A549 (cell line): Measurements from ENCODE around the gene IL1F10. TPM values are rescaled to one million over a fixed set of nuclear protein-coding genes. Genes with fewer than 3 reads are reported as not detected.
A peak's percentile ranks its signal among the peaks of the same experiment; 100 is the strongest.
"Not testable (repeated sequence)": the region's sequence is repeated elsewhere in the genome, so short reads cannot be mapped to it uniquely, and the experiment has no call there.

Experiments used
- ATAC-seq, 2 experiments: fragments of 200-7000 bp in 1 of 2; fragments of >200 bp in 1 of 2; cut with Nextera tagmentation in 1 of 2; cut with Tn5 transposase in 1 of 2; 3 replicates each; pipeline versions ENCODE4 v1.8.0 to v1.9.1; 2018 to 2020; ENCODE audit warnings: mild to moderate bottlenecking in 1 of 2, moderate library complexity in 1 of 2
- CTCF ChIA-PET: fragments of 300-600 bp; sonication (Branson Sonifier 250); formaldehyde crosslinking; extraction: SDS; loops from one replicate; lab custom pipeline; 2021; ENCODE audit warnings: antibody characterized with exemption, inconsistent platforms; lab: Yijun Ruan, JAX
- POLR2A ChIA-PET: fragments of 350-600 bp; formaldehyde crosslinking; extraction: SDS; loops from one replicate; lab custom pipeline; 2021; ENCODE audit warnings: antibody characterized with exemption, inconsistent platforms; lab: Yijun Ruan, JAX
- DNase-seq, 2 experiments: peaks; one replicate each; pipeline versions ENCODE4 v3.0.0 to v3.0.0-alpha.2; 2011 to 2016; ENCODE audit warnings: low read depth in 1 of 2, low spot score in 1 of 2
- FAIRE-seq: peaks from 2 replicates; lab custom pipeline; 2011; peaks lifted over from hg19 to GRCh38; lab: Jason Lieb, UNC
- H3K27ac ChIP-seq, 2 experiments: fragments of >200 bp; sonication (Bioruptor Twin); formaldehyde crosslinking; 3 replicates each; pipeline ENCODE4 v1.5.1; 2016 to 2017
- H3K4me1 ChIP-seq: fragments of >200 bp; sonication (Bioruptor Twin); formaldehyde crosslinking; 3 replicates; pipeline ENCODE4 v1.6.1; 2016
- H3K4me2 ChIP-seq: fragments of >200 bp; sonication (Bioruptor Twin); formaldehyde crosslinking; 3 replicates; pipeline ENCODE4 v1.6.1; 2016
- H3K4me3 ChIP-seq: fragments of >200 bp; sonication (Bioruptor Twin); formaldehyde crosslinking; 3 replicates; pipeline ENCODE4 v1.5.1; 2016
- H3K9me3 ChIP-seq: fragments of >200 bp; sonication (Bioruptor Twin); formaldehyde crosslinking; 3 replicates; pipeline ENCODE4 v1.6.1; 2016
- BHLHE40 ChIP-seq: IDR thresholded peaks from 2 replicates; pipeline ENCODE4 v1.6.1; 2012; ENCODE audit warnings: low read depth, low read length, inconsistent platforms
- CHD2 ChIP-seq: fragments of 150-350 bp; IDR thresholded peaks from 2 replicates; pipeline ENCODE4 v1.6.1; 2014; ENCODE audit warnings: low read length; ENCODE audit not compliant: partially characterized antibody
- CTCF ChIP-seq: fragments of >200 bp; sonication (Bioruptor Twin); formaldehyde crosslinking; IDR thresholded peaks from 3 replicates; pipeline ENCODE4 v1.5.1; 2016
- EHMT2 ChIP-seq: fragments of 200-600 bp; sonication (generic); IDR thresholded peaks from 2 replicates; pipeline ENCODE4 v1.6.1; 2016; ENCODE audit warnings: antibody characterized with exemption, low read depth, mild to moderate bottlenecking, moderate library complexity
- GATA3 ChIP-seq: IDR thresholded peaks from 2 replicates; pipeline ENCODE4 v1.6.1; 2012; ENCODE audit warnings: borderline replicate concordance
- HDAC2 ChIP-seq: fragments of 200-600 bp; sonication (generic); IDR thresholded peaks from 2 replicates; pipeline ENCODE4 v1.6.1; 2016
- HEYL ChIP-seq: fragments of 250-450 bp; sonication (Bioruptor Pico); IDR thresholded peaks from 2 replicates; pipeline ENCODE4 v1.8.0; 2021; ENCODE audit warnings: mild to moderate bottlenecking, moderate library complexity
- JUN ChIP-seq, 2 experiments: fragments of >200 bp; sonication (Bioruptor Twin); formaldehyde crosslinking; IDR thresholded peaks; 2 replicates in 1 of 2; 3 replicates in 1 of 2; pipeline ENCODE4 v1.6.1; 2016 to 2017
- JUNB ChIP-seq: fragments of >200 bp; sonication (Bioruptor Twin); formaldehyde crosslinking; IDR thresholded peaks from 2 replicates; pipeline ENCODE4 v1.6.1; 2016
- KDM5A ChIP-seq: fragments of 200-600 bp; sonication (generic); IDR thresholded peaks from 2 replicates; pipeline ENCODE4 v1.6.1; 2016; ENCODE audit warnings: antibody characterized with exemption, mild to moderate bottlenecking
- MYC ChIP-seq: IDR thresholded peaks from 2 replicates; pipeline ENCODE4 v1.6.1; 2012; ENCODE audit warnings: mild to moderate bottlenecking, inconsistent platforms, low read length, improper control_type of control experiment, borderline replicate concordance
- RAD21 ChIP-seq, 2 experiments: fragments of >200 bp in 1 of 2; sonication (Bioruptor Twin) in 1 of 2; formaldehyde crosslinking in 1 of 2; IDR thresholded peaks in 1 of 2; conservative IDR thresholded peaks in 1 of 2; 2 replicates in 1 of 2; 3 replicates in 1 of 2; pipeline ENCODE4 v1.6.1; 2012 to 2018; ENCODE audit warnings: inconsistent platforms in 1 of 2
- RCOR1 ChIP-seq: fragments of 150-350 bp; IDR thresholded peaks from 2 replicates; pipeline ENCODE4 v1.6.1; 2014; ENCODE audit warnings: antibody characterized with exemption, low read length, low read depth
- TFCP2L1 ChIP-seq: fragments of 250-450 bp; sonication (Bioruptor Pico); IDR thresholded peaks from 2 replicates; pipeline ENCODE4 v1.5.0; 2021; ENCODE audit warnings: mild to moderate bottlenecking
- ZSCAN20 ChIP-seq: fragments of 250-450 bp; sonication (Bioruptor Pico); IDR thresholded peaks from 2 replicates; pipeline ENCODE4 v1.8.0; 2022; ENCODE audit warnings: mild to moderate bottlenecking, moderate library complexity
- WGBS: methylation state at CpG from one replicate; pipeline ENCODE4 v1.1.6; 2017; ENCODE audit errors: missing lambda C conversion rate; 5-methylcytosine and 5-hydroxymethylcytosine counted together
- polyA plus RNA-seq, 4 experiments: library from polyadenylated mRNA; depleted of rRNA in 3 of 4; stranded (reverse); fragments of >200 nt; fragmentation: RNase III in 1 of 4; extraction: RNeasy Plus Mini Kit Qiagen cat#74134 plus additional on column Dnase treatment in 1 of 4; gene quantifications; 2 replicates in 3 of 4; 3 replicates in 1 of 4; pipeline ENCODE4 v1.2.3, GENCODE V29; 2011 to 2017

Gene IL1F10
- polyA plus RNA-seq, 2 of the 4 experiments (the other 2 are of a cell fraction) = not detected

GRCh38 chr2:113092864-113093612, 25.3 kb downstream of the IL1F10 start:
- WGBS = 16% methylated on average over 5 of the region's 5 CpGs
- Histone ChIP-seq H3K9me3 (peaks cover 15% of the 10 kb centered on the region; the same call in 2 of the 3 replicates), H3K4me2 (no peak overlapping the region), H3K27ac (no peak overlapping the region), H3K4me1 (no peaks in the 10 kb centered on the region), H3K4me3 (no peak overlapping the region)
- ChIA-PET POLR2A (no interaction called here), CTCF (interaction anchor here (0.8 to 6.5 kb wide), 3 partner anchors 9 to 111 kb away, joined by 3 to 44 read pairs (median 3); no protein-coding TSS in a partner anchor)
- FAIRE-seq (no peak), ATAC-seq (peak in 1 of 2 experiments; percentile 39; a peak in 1 of 6 replicates), DNase-seq (no peak)
- TF ChIP-seq HEYL (CRISPR knock-in tag) (no peak), ZSCAN20 (CRISPR knock-in tag) (no peak), CTCF (no peak), HDAC2 (no peak), MYC (no peak), RCOR1 (no peak), JUNB (no peak), GATA3 (no peak), KDM5A (no peak), RAD21 (conservative IDR thresholded peaks at IDR 0.05 in 1 of 2, IDR thresholded peaks at IDR 0.05 in 1 of 2) (no peak), TFCP2L1 (CRISPR knock-in tag) (no peak), CHD2 (no peak), EHMT2 (no peak), BHLHE40 (no peak)

- no peak for FAIRE-seq
- ChIA-PET POLR2A (no interaction called here), CTCF (interaction anchor here (6.5 kb wide), 1 partner anchor 15 kb away, joined by 44 read pairs; no protein-coding TSS in a partner anchor)
- Histone ChIP-seq H3K27ac (no peak overlapping the region), H3K4me2 (no peak overlapping the region), H3K4me3 (no peak overlapping the region), H3K4me1 (no peaks in the 10 kb centered on the region), H3K9me3 (peaks cover 15% of the 10 kb centered on the region; the same call in 2 of the 3 replicates)
- no peak for TF ChIP-seq JUN (IDR thresholded peaks at IDR 0.05)
- ATAC-seq = no peak
- no peak for DNase-seq
- 10% methylated on average over 2 of the region's 2 CpGs for WGBS
Measured at GRCh38 chr2:113093613-113093977, 25.8 kb downstream of the IL1F10 start.

GRCh38 chr2:113096306-113096705, 28.5 kb downstream of the IL1F10 start:
- DNase-seq, CTCF ChIA-PET, H3K4me2 ChIP-seq, H3K4me1 ChIP-seq, H3K27ac ChIP-seq, ATAC-seq, FAIRE-seq, POLR2A ChIA-PET, H3K4me3 ChIP-seq: not testable (repeated sequence)
- WGBS = 74% methylated on average over 10 of the region's 14 CpGs
- H3K9me3 ChIP-seq = peaks cover 15% of the 10 kb centered on the region; the same call in 2 of the 3 replicates

- DNase-seq, H3K4me1 ChIP-seq, FAIRE-seq, ATAC-seq, H3K27ac ChIP-seq, POLR2A ChIA-PET, H3K4me2 ChIP-seq, H3K4me3 ChIP-seq: not testable (repeated sequence)
- CTCF ChIA-PET = interaction anchor here (1.9 to 4.1 kb wide), 2 partner anchors 17 to 40 kb away, joined by 5 to 20 read pairs; no protein-coding TSS in a partner anchor
- WGBS = 0% methylated on average over 2 of the region's 2 CpGs
- H3K9me3 ChIP-seq = peaks cover 15% of the 10 kb centered on the region; the same call in 2 of the 3 replicates
Measured at GRCh38 chr2:113096842-113097618, 29.3 kb downstream of the IL1F10 start.
